SK-N-SH (cell line): ENCODE data around the gene CDC73. TPM values are rescaled to one million over a fixed set of nuclear protein-coding genes. Genes with fewer than 3 reads are reported as not detected.
"Not testable (repeated sequence)": the region's sequence is repeated elsewhere in the genome, so short reads cannot be mapped to it uniquely, and the experiment has no call there.

Source experiments
- CTCF ChIA-PET: fragments of 300-600, 350-600 bp; formaldehyde crosslinking; extraction: SDS; loops from one replicate; lab custom pipeline; 2021; lab: Yijun Ruan, JAX
- POLR2A ChIA-PET: fragments of 350-600 bp; sonication (Branson Sonifier 250); formaldehyde crosslinking; extraction: SDS; loops from one replicate; lab custom pipeline; 2020; ENCODE audit warnings: antibody characterized with exemption, inconsistent platforms; lab: Yijun Ruan, JAX
- DNase-seq: peaks from one replicate; pipeline ENCODE4 v3.0.0; 2012
- H2AFZ ChIP-seq: fragments of 200-600 bp; sonication (generic); 2 replicates; pipeline ENCODE4 v1.8.1; 2016; ENCODE audit warnings: antibody characterized with exemption, mild to moderate bottlenecking, low read depth
- H3F3A ChIP-seq: fragments of 200-600 bp; sonication (generic); replicated peaks from 2 replicates; pipeline ENCODE3; 2016; ENCODE audit warnings: antibody characterized with exemption, mild to moderate bottlenecking; ENCODE audit not compliant: insufficient read depth
- H3K27ac ChIP-seq, 2 experiments: fragments of 200-500 bp in 1 of 2; fragments of 200-600 bp in 1 of 2; sonication (Bioruptor generic) in 1 of 2; sonication (generic), shearing (Covaris generic) in 1 of 2; 2 replicates each; pipeline versions ENCODE4 v1.5.1 to v1.6.1; 2014 to 2016; ENCODE audit warnings: low read depth in 2 of 2, inconsistent platforms in 1 of 2, low read length in 1 of 2, mild to moderate bottlenecking in 1 of 2, mixed read lengths in 1 of 2
- H3K27me3 ChIP-seq: fragments of 200-600 bp; sonication (generic), shearing (Covaris generic); 2 replicates; pipeline ENCODE4 v1.6.1; 2016; ENCODE audit warnings: mixed run types; ENCODE audit not compliant: insufficient read depth
- H3K36me3 ChIP-seq, 2 experiments: fragments of 200-500 bp in 1 of 2; fragments of 200-600 bp in 1 of 2; sonication (Bioruptor generic) in 1 of 2; sonication (generic) in 1 of 2; replicated peaks in 1 of 2; 2 replicates each; pipeline versions ENCODE3 to v1.5.1; 2014 to 2016; ENCODE audit warnings: low read length in 1 of 2, mild to moderate bottlenecking in 1 of 2; ENCODE audit not compliant: insufficient read depth in 2 of 2, control insufficient read depth in 1 of 2
- H3K4me1 ChIP-seq, 2 experiments: fragments of 200-500 bp in 1 of 2; fragments of 200-600 bp in 1 of 2; sonication (Bioruptor generic) in 1 of 2; sonication (generic), shearing (Covaris generic) in 1 of 2; 2 replicates each; pipeline versions ENCODE4 v1.5.1 to v1.6.1; 2014 to 2016; ENCODE audit warnings: low read depth in 1 of 2, low read length in 1 of 2, mixed run types in 1 of 2; ENCODE audit not compliant: insufficient read depth in 2 of 2, control insufficient read depth in 1 of 2
- H3K4me2 ChIP-seq: fragments of 200-600 bp; sonication (generic), shearing (Covaris generic); 2 replicates; pipeline ENCODE4 v1.6.1; 2017; ENCODE audit warnings: mixed run types
- H3K4me3 ChIP-seq, 2 experiments: fragments of 200-500 bp in 1 of 2; fragments of 200-600 bp in 1 of 2; sonication (Bioruptor generic) in 1 of 2; sonication (generic), shearing (Covaris generic) in 1 of 2; 2 replicates each; pipeline versions ENCODE4 v1.5.1 to v1.8.1; 2014 to 2016; ENCODE audit warnings: low read depth in 2 of 2, inconsistent platforms in 1 of 2, low read length in 1 of 2, mild to moderate bottlenecking in 1 of 2, mixed read lengths in 1 of 2, moderate library complexity in 1 of 2
- H3K79me2 ChIP-seq: fragments of 200-600 bp; sonication (generic); 2 replicates; pipeline ENCODE4 v1.8.1; 2017; ENCODE audit warnings: mild to moderate bottlenecking; ENCODE audit not compliant: insufficient read depth
- H3K9ac ChIP-seq: fragments of 200-600 bp; sonication (generic); 2 replicates; pipeline ENCODE4 v1.6.1; 2017; ENCODE audit warnings: mixed run types
- H3K9me2 ChIP-seq: fragments of 200-600 bp; sonication (generic); 2 replicates; pipeline ENCODE4 v1.6.1; 2017; ENCODE audit warnings: mixed run types
- H3K9me3 ChIP-seq: fragments of 200-600 bp; sonication (generic); 2 replicates; pipeline ENCODE4 v1.6.1; 2017; ENCODE audit warnings: mixed run types, mild to moderate bottlenecking, moderate library complexity
- H4K20me1 ChIP-seq: fragments of 200-600 bp; sonication (generic); 2 replicates; pipeline ENCODE4 v1.6.1; 2017; ENCODE audit warnings: mild to moderate bottlenecking, mixed run types; ENCODE audit not compliant: insufficient read depth
- CHD2 ChIP-seq: fragments of 150-350 bp; IDR thresholded peaks from 2 replicates; pipeline ENCODE4 v1.6.1; 2018; ENCODE audit warnings: low read length; ENCODE audit not compliant: partially characterized antibody
- EP300 ChIP-seq, 2 experiments: IDR thresholded peaks; 2 replicates each; pipeline versions ENCODE4 v1.4.0 to v1.6.1; 2012; ENCODE audit warnings: borderline replicate concordance in 1 of 2, low read depth in 1 of 2, low read length in 1 of 2
- FOSL2 ChIP-seq: IDR thresholded peaks from 2 replicates; pipeline ENCODE4 v1.4.0; 2012; ENCODE audit warnings: low read depth, mild to moderate bottlenecking, moderate library complexity, borderline replicate concordance
- FOXM1 ChIP-seq: IDR thresholded peaks from 2 replicates; pipeline ENCODE4 v1.4.0; 2012; ENCODE audit warnings: low read depth, mild to moderate bottlenecking
- GATA2 ChIP-seq: sonication (generic); formaldehyde crosslinking; IDR thresholded peaks from 2 replicates; pipeline ENCODE4 v1.5.0; 2020; ENCODE audit warnings: mild to moderate bottlenecking, missing genetic modification reagents
- IRF3 ChIP-seq: fragments of 150-350 bp; IDR thresholded peaks from 2 replicates; pipeline ENCODE4 v1.6.1; 2016; ENCODE audit warnings: mild to moderate bottlenecking, low read depth, low read length
- JUND ChIP-seq: IDR thresholded peaks from 2 replicates; pipeline ENCODE4 v1.4.0; 2012
- MEF2A ChIP-seq: IDR thresholded peaks from 2 replicates; pipeline ENCODE4 v1.4.0; 2012; ENCODE audit warnings: low read depth, borderline replicate concordance
- MXI1 ChIP-seq: IDR thresholded peaks from 2 replicates; pipeline ENCODE4 v1.6.1; 2012; ENCODE audit warnings: mild to moderate bottlenecking, low read depth, low read length, improper control_type of control experiment
- NFIC ChIP-seq: IDR thresholded peaks from 2 replicates; pipeline ENCODE4 v1.4.0; 2012; ENCODE audit warnings: borderline replicate concordance
- PBX3 ChIP-seq: IDR thresholded peaks from 2 replicates; pipeline ENCODE4; 2012
- POLR2AphosphoS5 ChIP-seq: IDR thresholded peaks from 2 replicates; pipeline ENCODE4 v1.6.1; 2012; ENCODE audit warnings: low read depth, low read length
- REST ChIP-seq: IDR thresholded peaks from 2 replicates; pipeline ENCODE4 v1.6.1; 2012; ENCODE audit warnings: mild to moderate bottlenecking, low read depth, low read length, moderate library complexity
- SMC3 ChIP-seq: IDR thresholded peaks from 2 replicates; pipeline ENCODE4 v1.6.1; 2012; ENCODE audit warnings: low read depth, low read length, improper control_type of control experiment
- TAF1 ChIP-seq: IDR thresholded peaks from 2 replicates; pipeline ENCODE4 v1.6.1; 2012; ENCODE audit warnings: low read depth, mild to moderate bottlenecking, low read length, moderate library complexity, borderline replicate concordance
- TCF12 ChIP-seq: IDR thresholded peaks from 2 replicates; pipeline ENCODE4 v1.4.0; 2012
- TEAD4 ChIP-seq: IDR thresholded peaks from 2 replicates; pipeline ENCODE4 v1.4.0; 2012; ENCODE audit warnings: mild to moderate bottlenecking, borderline replicate concordance; ENCODE audit not compliant: insufficient read depth
- USF1 ChIP-seq: IDR thresholded peaks from 2 replicates; pipeline ENCODE4 v1.4.0; 2012; ENCODE audit warnings: low read depth, borderline replicate concordance
- USF2 ChIP-seq: fragments of 150-350 bp; IDR thresholded peaks from 2 replicates; pipeline ENCODE4 v1.6.1; 2017; ENCODE audit warnings: antibody characterized with exemption, low read length, low read depth, borderline replicate concordance
- WGBS: methylation state at CpG from one replicate; pipeline ENCODE4 v1.1.6; 2017; ENCODE audit warnings: low lambda C conversion rate; 5-methylcytosine and 5-hydroxymethylcytosine counted together
- polyA plus RNA-seq, 3 experiments: library from polyadenylated mRNA; depleted of rRNA; stranded (reverse); fragments of >200 nt; gene quantifications; 2 replicates each; pipeline ENCODE4 v1.2.3, GENCODE V29; 2012

The CDC73 gene
- polyA plus RNA-seq, 1 of the 3 experiments (the other 2 are of a cell fraction) = 13.4 TPM

- H3K9me2 ChIP-seq = no peaks in the 10 kb centered on the region
- POLR2A ChIA-PET = no interaction called here
- peak overlapping the region; percentile 62 to 85 for H3K27ac ChIP-seq
- peak overlapping the region; percentile 90 for H3K4me2 ChIP-seq
- no peak overlapping the region; a peak in 1 of 4 replicates for H3K4me3 ChIP-seq
- H4K20me1 ChIP-seq = peaks cover 13% of the 10 kb centered on the region; the same call in 1 of the 2 replicates
- H3F3A ChIP-seq = peaks cover 7% of the 10 kb centered on the region
- TF ChIP-seq TCF12 = no peak
- no peak for TF ChIP-seq MXI1
- no peak for TF ChIP-seq EP300 (IDR thresholded peaks at IDR 0.05; ENCODE audit: borderline replicate concordance in 1 of 2, low read depth in 1 of 2, low read length in 1 of 2)
- no peak for TF ChIP-seq FOSL2
- TF ChIP-seq USF1 = no peak
- no peak for TF ChIP-seq REST
- no peak for TF ChIP-seq FOXM1
- TF ChIP-seq MEF2A = no peak
- TF ChIP-seq NFIC = no peak
- no peak for TF ChIP-seq PBX3
- TF ChIP-seq IRF3 = no peak
- TF ChIP-seq TAF1 = no peak
- TF ChIP-seq JUND = no peak
- no peak for TF ChIP-seq GATA2 (CRISPR knock-in tag)
- TF ChIP-seq TEAD4 = no peak
- no peak for TF ChIP-seq CHD2
- no peak for TF ChIP-seq SMC3
- TF ChIP-seq USF2 = no peak
- no peak for TF ChIP-seq POLR2AphosphoS5
- H3K79me2 ChIP-seq = peaks cover 67% of the 10 kb centered on the region
- no peak for DNase-seq
- 93% methylated on average over 1 of the region's 1 CpG for WGBS
- H2AFZ ChIP-seq = no peak overlapping the region
- no peaks in the 10 kb centered on the region for H3K27me3 ChIP-seq
- CTCF ChIA-PET = interaction anchor here (1.4 to 1.6 kb wide), 2 partner anchors 112 to 139 kb away, joined by 3 to 5 read pairs; no protein-coding TSS in a partner anchor
- H3K4me1 ChIP-seq = peaks cover 30 to 39% of the 10 kb centered on the region in 2 experiments; a peak in 3 of 4 replicates
- no peaks in the 10 kb centered on the region for H3K9me3 ChIP-seq
- H3K9ac ChIP-seq = peak overlapping the region; percentile 46; the same call in 1 of the 2 replicates
- peaks cover 0 to 2% of the 10 kb centered on the region in 2 experiments for H3K36me3 ChIP-seq
These were observed 65.3 kb downstream of the CDC73 start for GRCh38 chr1:193187114-193187513.

- H3K27ac ChIP-seq, H3K9ac ChIP-seq, H2AFZ ChIP-seq, H3K9me3 ChIP-seq, H3K27me3 ChIP-seq, H3K4me2 ChIP-seq, DNase-seq, H3K4me3 ChIP-seq, H3K36me3 ChIP-seq, H4K20me1 ChIP-seq, POLR2A ChIA-PET, H3F3A ChIP-seq, H3K9me2 ChIP-seq: not testable (repeated sequence)
- over 99% methylated on average over 7 of the region's 7 CpGs for WGBS
- CTCF ChIA-PET = interaction anchor here (2.0 kb wide), 1 partner anchor 149 kb away, joined by 5 read pairs; no protein-coding TSS in a partner anchor
- Histone ChIP-seq H3K4me1 (peaks cover 30 to 39% of the 10 kb centered on the region in 2 experiments; a peak in 3 of 4 replicates), H3K79me2 (peaks cover 76% of the 10 kb centered on the region)
These were observed 67.1 kb downstream of the CDC73 start for GRCh38 chr1:193188915-193189314.
